SU-DHL-6 (cell line): ENCODE measurements around the gene VWF.

Experiments used
- CTCF ChIP-seq: fragments of 200-600 bp; sonication (generic); IDR thresholded peaks from one replicate; pipeline ENCODE4 v1.5.1; 2017; ENCODE audit warnings: antibody characterized with exemption, mild to moderate bottlenecking, low read length, moderate library complexity; ENCODE audit not compliant: insufficient read depth, poor library complexity, severe bottlenecking
- EZH2phosphoT487 ChIP-seq: fragments of 200-600 bp; sonication (generic), shearing (Covaris generic); conservative IDR thresholded peaks from 2 replicates; pipeline ENCODE4 v1.6.1; 2018; ENCODE audit warnings: mild to moderate bottlenecking, antibody characterized with exemption, low read length, moderate library complexity, mixed read lengths

- TF ChIP-seq CTCF (no peak), EZH2phosphoT487 (no peak)
Measured at GRCh38 chr12:5908251-5908650, 216.2 kb downstream of the VWF start.
